GM19397 (cell line): ENCODE results near the gene RPUSD1.
A peak's percentile ranks its signal among the peaks of the same experiment; 100 is the strongest.
"Not testable (repeated sequence)": the region's sequence is repeated elsewhere in the genome, so short reads cannot be mapped to it uniquely, and the experiment has no call there.

Experiments
- ATAC-seq: cut with Tn5 transposase; IDR thresholded peaks from one replicate; pipeline ENCODE4 v1.9.1; 2021; ENCODE audit warnings: mild to moderate bottlenecking, moderate library complexity; ENCODE audit not compliant: unreplicated experiment

Gene RPUSD1

DNA sequence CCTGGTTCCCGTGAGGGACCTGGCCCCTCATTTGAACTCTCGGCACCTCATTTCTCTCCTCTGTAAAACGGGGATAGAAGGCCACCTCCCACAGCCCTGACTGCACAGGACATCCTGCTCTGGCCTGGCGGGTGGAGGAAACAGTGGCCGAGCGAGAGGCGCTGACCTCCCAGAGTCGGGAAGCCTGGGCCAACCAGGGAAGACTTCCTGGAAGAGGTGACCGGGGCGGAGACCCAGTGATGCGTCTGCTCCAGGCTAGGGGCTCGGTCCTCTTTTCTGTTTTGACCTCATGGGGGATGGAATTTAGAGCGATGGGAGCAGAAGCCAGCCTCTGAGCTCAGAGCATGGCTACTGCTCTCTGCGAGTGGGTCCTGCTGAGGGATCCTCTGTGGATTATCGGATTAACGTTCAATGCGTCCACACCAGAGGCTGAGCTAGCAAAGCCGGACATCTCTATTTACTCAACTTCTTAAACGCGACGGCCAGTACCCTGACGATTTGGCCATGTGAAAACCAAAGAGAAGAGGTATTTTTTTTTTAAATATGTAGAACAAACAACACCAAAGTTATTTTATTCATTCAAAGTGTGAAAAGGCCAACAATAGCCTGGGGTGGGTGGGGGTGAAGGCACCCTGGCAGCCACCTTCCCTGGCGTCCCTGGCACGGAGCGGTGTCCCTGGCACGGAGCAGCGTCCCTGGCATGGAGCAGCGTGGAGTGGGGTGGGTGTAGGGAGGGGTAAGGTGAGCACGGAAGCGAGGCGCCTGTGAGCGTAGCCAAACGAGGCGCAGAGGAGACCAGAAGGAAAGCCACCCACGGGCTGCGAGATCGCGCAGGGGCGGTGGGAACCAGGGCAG, 36.8 kb downstream of the RPUSD1 start:
- ATAC-seq = no peak

DNA sequence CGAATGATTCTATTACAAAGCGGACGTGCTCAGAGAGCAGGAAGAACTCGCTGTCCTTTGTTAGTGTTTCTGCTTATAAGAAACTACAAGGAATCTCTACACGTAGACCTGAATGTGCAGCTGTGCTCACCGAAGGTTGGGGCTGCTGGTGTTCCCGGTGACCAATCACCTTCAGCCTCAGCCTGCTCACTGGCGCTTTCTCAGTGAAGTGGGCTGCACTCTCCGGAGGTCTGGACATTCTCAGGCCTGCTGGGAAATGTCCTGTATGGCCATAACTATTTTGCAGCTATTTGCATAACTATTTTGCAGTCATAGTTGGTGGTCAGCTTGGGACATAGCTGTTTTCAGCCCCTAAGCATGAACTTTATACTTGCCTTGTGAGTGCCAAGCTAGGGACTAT, 37.7 kb downstream of the RPUSD1 start:
- ATAC-seq = no peak

DNA sequence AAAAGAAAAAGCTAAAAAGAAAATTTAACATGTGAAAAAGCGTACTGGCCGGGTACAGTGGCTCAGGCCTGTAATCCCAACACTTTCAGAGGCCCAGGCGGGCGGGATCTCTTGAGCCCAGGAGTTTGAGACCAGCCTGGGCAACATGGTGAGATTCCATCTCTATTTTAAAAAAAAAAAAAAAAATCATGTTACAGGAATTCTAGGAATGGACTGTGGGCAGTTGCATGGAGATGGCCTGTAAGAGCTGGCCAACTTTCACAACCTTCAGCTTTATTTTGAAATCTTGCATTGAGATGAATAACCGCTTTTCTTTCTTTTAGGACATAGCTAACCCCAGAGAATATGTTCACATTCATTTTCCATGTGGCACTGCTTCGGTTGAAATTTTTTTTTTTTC, 39.2 kb downstream of the RPUSD1 start:
- no peak for ATAC-seq

DNA sequence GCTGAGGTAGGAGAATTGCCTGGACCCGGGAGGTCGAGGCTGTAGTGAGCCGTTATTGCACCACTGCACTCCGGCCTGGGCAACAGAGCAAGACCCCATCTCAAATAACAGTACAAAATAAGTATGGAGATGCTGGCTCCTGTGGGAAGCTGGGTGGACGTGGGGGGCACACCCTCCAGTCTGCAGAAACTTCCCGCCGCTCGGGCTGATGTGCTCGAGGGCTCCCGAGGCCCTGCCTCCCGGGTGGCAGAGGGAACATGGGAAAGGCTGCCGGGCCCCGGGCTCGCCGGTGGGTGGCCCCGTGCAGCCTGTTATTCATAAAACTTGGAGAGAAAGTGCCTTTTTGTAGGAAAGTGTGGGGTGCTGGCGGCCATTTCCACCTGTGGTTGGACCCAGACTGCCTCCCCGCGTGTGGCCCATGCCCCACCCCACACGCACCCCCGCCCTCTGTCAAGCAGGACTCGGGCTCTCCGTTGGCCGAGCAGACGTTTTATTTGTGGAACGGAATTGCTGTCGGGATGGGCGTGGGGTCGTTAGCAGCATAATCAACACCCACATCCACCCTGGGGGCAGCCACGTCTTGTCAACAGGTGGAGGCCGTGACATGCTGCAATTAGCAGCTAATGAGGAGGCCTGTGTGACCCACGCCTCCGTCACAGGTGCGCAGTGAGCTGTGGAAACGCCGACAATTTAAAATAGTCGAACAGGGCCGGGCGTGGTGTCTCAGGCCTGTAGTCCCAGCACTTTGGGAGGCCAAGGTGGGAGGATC, 40.0 kb downstream of the RPUSD1 start:
- no peak for ATAC-seq

DNA sequence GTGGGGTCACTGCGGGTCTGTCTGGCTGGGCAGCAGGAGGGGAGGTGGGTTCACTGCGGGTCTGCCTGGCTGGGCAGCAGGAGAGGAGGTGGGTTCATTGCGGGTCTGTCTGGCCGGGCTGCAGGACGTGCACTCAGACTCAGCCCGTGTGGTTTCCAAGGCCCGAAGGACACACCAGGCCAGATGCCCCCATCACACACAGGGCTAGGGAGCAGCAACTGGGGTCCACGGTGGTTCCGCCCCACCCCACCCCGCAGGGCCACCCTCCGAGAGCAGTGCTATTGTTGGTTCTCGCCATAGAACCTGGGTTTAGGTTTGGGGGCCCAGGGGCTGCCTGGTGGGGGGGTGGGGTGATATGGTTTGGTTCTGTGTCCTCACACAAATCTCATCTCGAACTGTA, 41.5 kb downstream of the RPUSD1 start:
- no peak for ATAC-seq

DNA sequence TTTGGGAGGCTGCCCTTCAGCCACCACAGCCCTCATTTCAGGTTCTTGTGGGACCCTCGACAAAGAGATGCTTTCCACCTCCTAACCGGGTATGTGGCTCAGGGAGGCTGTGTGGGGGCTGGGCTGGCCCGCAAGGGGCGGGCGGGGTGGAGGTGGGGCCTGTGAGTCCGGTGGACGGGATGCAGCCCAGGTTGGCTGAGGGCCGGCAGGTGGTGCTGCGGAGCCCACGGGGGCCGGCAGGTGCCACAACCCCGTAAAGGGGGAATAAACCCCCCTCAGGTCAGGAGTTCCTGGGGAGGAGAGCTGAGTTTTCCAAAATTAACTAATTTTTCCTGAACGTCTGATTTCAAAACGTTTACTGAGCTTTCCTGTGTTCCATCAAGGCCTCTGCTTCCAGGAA, 42.4 kb downstream of the RPUSD1 start:
- no peak for ATAC-seq

DNA sequence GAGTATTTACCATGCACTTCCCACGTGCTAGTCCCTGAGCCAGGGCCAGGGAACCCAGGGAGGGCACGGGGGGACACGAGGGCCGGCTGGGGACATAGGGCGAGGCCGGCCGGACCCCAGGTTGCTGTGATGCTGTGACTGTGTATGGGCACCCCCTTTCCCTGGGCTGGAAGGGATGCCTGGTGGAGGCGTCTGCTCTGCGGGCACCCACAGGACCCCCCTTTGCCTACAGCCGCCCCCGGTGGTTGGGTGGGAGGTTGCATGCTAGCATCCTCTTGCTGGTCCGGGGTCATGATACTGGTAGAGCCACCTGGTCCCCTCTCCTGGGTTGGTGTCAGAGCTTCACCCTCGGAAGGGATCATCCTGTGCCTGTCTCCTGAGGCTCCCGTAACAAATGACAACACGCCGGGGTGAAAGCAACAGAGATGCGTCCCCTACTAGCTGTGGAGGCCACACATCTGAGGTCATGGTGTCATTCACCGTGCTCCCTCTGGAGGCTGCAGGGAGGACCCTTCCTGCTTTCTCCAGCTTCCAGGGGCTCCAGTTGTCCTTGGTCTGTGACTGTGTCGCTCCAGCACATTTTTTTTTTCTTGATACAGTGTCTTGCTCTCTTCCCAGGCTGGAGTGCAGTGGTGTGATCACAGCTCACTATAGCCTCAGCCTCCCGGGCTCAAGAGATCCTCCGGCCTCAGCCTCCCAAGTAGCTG, 44.2 kb downstream of the RPUSD1 start:
- ATAC-seq = no peak

DNA sequence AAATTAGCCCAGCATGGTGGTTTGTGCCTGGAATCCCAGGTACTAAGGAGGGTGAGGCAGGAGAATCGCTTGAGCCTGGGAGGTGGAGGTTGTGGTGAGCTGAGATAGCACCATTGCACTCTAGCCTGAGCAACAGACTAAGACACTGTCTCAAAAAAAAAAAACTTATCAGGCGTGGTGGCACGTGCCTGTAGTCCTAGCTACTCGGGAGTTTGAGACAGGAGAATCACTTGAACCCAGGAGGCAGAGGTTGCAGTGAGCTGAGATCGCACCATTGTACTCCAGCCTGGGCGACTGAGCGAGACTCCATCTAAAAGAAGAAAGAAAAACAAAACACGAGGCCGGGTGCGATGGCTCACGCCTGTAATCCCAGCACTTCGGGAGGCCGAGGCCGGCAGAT, 45.3 kb downstream of the RPUSD1 start:
- not testable (repeated sequence) for ATAC-seq

DNA sequence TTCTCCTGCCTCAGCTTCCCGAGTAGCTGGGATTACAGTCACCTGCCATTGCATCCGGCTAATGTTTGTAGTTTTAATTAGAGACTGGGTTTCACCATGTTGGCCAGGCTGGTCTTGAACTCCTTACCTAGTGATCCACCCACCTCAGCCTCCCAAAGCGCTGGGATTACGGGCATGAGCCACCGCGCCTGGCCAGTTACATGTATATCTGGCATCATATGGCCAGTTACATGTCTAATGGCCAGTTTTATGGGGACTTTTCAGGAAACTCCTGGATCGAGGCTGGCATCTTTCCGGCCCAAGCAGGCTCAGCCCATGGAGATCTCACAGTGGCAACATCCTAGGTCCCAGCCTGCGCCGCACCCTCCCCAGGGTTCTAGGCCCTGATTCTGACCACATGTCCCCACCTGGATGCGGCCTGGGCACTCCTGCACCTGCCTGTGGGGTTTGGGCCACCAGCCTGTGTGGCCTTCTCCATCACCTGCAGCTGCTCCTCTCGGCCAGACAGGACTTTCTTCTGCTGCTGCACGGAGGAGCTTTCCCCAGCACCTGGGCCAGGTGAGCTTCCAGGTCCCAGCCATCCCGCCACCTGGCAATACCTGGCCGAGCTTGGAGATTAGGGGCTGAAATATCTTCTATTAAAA, 46.1 kb downstream of the RPUSD1 start:
- no peak for ATAC-seq

DNA sequence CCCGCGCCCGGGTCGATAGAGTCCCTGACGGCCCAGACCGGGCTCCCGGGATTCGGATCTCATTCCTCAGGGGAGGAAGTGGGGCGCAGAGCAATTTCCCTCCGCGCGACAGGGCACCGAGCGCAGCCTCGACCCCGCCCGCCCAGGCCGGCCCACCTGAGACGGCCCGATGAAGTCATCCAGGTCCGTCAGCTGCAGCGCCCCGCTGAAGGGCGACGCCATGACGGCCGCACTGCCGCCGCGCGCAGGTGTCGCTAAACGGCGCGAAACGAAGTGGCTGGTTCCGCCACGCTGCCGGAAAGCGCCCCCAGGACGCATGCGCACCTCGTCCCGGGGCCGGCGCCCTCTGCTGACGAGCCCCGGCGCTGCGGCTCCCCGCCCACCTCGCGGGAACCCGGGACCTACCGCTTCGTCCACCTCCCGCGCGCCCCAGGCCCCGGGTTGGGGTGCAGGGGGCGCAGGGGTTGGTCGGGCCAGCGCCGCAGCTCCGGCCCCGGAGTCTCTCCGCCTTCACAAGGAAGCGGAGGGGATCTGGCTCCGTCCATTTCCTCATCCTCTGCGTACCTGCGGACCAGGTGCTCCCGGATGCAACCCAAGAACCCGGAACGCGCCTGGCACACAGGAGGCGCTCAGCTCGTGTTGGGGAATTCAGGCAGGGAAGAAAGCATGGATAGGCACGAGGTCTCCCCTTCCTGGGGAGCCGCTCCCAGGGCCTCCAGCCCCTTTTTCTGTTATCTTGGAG, 47.2 kb downstream of the RPUSD1 start, which contains the start of gene CIAO3:
Gene CIAO3, minus strand, starts transcription at position 234 of the 742 bp plus-strand sequence. Its CDS starts 12 bp downstream, at position 222.
- peak; percentile 78 for ATAC-seq

DNA sequence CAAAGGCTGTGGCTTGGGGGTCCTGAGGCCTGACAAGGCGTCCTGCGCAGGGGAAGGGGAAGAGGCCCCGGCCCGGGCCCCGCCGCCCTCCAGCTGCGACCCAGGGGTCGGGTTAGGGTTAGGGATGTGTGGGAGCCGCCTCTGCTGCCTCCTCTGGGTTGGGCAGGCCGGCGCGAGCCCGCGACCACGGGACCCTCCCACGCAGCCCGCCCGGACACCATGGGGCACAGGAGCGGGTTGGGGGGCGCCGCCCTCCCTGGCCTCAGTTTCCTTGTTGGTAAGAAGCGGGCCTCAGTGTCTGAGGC, 47.8 kb downstream of the RPUSD1 start:
- ATAC-seq = peak; percentile 18

DNA sequence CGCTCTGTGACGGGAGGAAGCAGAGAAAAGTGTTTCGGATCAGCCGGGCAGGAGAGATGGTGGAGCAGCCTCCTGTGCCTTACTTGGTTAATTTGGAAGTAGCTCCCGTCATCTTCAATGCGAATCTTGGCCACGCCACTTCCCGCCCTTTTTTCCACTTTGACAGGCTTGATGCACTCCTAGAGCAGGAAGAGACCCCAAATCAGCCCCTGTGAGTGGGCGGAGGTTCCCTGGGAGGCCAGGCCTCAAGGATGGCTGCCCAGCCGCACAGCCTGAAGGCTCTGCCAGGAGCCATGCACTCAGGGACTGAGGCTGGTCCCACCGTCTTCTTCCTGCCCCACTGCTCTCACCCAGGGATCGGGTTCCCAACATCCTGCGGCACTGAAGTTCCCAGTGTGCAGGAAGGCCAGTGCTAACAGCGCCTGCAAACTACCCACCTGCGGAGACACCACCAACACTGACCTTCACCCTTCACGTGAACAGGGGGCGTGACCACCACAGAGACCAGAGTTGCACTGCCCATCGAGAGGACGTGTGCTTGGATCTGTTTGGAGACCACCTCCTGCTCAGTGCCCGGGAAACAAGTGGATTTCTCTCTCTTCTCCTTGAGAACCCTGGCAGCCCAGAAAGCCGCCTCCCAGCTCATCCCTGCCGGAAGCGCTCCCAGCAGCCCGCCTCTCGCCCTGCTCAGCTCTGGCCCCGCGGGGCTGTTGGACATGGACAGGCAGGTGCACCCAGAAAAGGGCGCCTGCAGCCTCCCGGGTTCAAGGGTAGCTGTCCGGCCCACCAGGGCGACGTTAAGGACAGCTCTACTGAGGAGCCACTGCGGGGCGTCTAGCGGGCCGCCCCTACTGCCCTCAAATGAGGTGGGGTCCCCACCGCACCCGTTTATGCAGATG, 48.4 kb downstream of the RPUSD1 start:
- no peak for ATAC-seq

DNA sequence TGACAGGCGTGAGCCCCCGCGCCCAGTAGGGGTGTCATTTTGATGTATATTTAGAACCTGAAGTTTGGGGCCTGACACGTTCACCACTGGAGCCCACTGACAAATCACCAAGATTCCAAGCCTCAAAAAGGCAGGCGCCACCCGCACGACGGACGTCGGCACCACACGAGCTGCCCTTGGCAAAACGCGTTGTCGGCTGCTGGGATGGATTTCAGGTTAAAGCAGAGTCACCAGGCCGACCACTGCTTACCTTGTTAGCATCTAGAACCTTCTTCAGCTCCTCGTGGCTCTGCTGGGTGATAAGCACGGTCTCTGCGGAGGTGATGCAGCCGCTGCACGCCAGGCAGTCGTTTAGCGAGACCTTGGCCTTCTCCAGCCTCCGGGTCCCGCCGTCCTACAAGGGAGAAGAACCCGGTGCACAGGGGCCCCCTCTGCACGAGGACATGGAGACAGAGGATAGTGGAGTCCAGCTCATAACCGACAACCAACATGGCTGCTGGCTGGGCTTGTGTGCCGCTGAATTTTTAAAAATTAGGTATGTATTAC, 51.2 kb downstream of the RPUSD1 start:
- ATAC-seq = no peak

DNA sequence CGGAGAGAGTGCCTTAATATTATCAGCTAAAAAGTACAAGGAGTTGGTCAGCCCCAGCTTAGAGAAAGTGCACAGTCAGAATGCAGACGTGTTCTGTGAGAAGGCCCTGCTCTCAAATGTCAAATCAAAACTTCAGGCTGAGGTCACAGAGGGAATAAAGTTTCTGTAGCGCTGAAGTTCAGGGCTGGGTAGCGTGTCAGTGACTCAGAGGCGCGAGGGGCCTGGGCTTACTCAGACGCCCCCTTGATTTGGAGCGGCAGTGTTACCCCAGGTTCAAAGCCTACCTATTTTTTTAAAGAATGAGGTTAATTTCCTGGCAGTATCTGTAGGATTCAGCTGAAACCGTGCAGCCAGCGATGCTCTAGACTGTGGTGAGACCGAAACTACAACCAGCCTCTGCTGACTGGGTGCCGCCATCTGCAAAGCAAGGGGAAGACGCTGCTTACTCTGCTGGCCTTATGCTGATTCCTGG, 52.2 kb downstream of the RPUSD1 start:
- ATAC-seq = no peak

DNA sequence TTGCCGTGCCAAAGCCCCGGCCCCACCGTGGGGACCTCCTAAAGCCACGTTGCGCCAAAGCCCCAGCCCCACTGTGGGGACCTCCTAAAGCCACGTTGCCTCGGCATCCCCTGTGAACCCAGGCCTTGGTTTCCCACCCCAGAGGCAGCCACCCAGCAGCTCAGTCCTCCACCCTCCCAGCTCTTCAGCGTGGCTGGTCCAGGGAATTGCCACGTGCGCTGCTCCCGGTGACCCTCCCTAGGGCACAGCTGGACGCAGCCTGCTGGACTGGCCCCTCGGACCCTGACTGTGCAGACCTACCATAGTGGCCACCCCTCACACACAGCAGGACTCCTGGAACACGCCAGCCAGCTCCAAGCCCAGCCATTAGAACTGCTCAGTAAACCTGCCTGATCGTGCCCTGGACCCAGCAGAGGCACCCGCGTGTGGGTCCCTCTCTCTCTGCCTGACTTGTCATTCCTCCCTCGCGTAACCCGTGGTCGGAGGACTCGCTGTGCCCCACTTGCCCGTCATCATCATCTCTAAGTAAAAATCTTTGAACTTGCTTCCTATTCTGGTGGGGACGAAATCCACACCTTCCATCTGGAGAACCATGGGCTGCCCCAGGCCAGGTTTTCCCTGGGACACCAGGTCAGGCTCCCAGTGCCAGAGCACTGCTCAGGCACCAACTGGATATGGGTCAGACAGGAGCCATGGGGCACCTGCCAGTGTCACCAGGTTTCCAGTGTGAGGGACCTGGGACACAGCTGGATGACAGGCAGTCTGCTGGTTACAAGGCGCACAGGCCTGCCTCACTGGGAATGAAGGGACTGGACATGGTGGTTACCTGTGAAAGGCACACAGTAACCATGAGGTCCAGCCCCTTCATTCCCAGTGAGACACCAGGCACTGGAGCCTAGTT, 53.0 kb downstream of the RPUSD1 start:
- no peak for ATAC-seq
